HepG2 (cell line): ENCODE measurements around the gene POGK. TPM values are rescaled to one million over a fixed set of nuclear protein-coding genes. Genes with fewer than 3 reads are reported as not detected.

Source experiments
- ATAD3A ChIP-seq: sonication (generic); formaldehyde crosslinking; IDR thresholded peaks from 2 replicates; pipeline ENCODE4 v1.4.0; 2020; ENCODE audit warnings: missing genetic modification reagents
- BHLHE40 ChIP-seq: IDR thresholded peaks from 2 replicates; pipeline ENCODE4 v1.6.1; 2011; ENCODE audit warnings: low read length, improper control_type of control experiment
- CAMTA2 ChIP-seq: sonication (generic); formaldehyde crosslinking; IDR thresholded peaks from 2 replicates; pipeline ENCODE4 v1.4.0; 2020; ENCODE audit warnings: mild to moderate bottlenecking, missing genetic modification reagents, borderline replicate concordance
- MAFF ChIP-seq: IDR thresholded peaks from 2 replicates; pipeline ENCODE4 v1.6.1; 2011; ENCODE audit warnings: low read depth, low read length, improper control_type of control experiment
- MEF2D ChIP-seq: sonication (generic); formaldehyde crosslinking; IDR thresholded peaks from 2 replicates; pipeline ENCODE4 v1.5.1; 2020; ENCODE audit warnings: mild to moderate bottlenecking, missing genetic modification reagents
- MTA3 ChIP-seq: sonication (generic); formaldehyde crosslinking; IDR thresholded peaks from 2 replicates; pipeline ENCODE4 v1.4.0; 2020; ENCODE audit warnings: missing genetic modification reagents
- NBN ChIP-seq: fragments of 450-650 bp; conservative IDR thresholded peaks from 2 replicates; pipeline ENCODE4 v1.6.1; 2017
- PAX8 ChIP-seq: sonication (generic); formaldehyde crosslinking; IDR thresholded peaks from 2 replicates; pipeline ENCODE4 v1.8.0; 2022; ENCODE audit warnings: mild to moderate bottlenecking, missing genetic modification reagents, borderline replicate concordance
- RARA ChIP-seq: IDR thresholded peaks from 2 replicates; pipeline ENCODE4 v1.6.1; 2016; ENCODE audit warnings: missing genetic modification reagents, missing compliant biosample characterization
- ZFAT ChIP-seq: sonication (generic); formaldehyde crosslinking; conservative IDR thresholded peaks from 2 replicates; pipeline ENCODE4 v1.8.1; 2023; ENCODE audit warnings: missing genetic modification reagents, inconsistent platforms
- ZFP1 ChIP-seq: IDR thresholded peaks from 2 replicates; pipeline ENCODE4 v1.6.1; 2016
- ZNF121 ChIP-seq: sonication (generic); formaldehyde crosslinking; IDR thresholded peaks from 2 replicates; pipeline ENCODE4 v1.5.0; 2020; ENCODE audit warnings: mild to moderate bottlenecking, missing genetic modification reagents
- ZNF3 ChIP-seq: IDR thresholded peaks from 2 replicates; pipeline ENCODE4 v1.7.0; 2017; ENCODE audit warnings: inconsistent platforms
- ZNF530 ChIP-seq: sonication (generic); formaldehyde crosslinking; IDR thresholded peaks from 2 replicates; pipeline ENCODE4 v1.5.0; 2020; ENCODE audit warnings: low read depth, mild to moderate bottlenecking, missing genetic modification reagents
- ZNF766 ChIP-seq: sonication (generic); formaldehyde crosslinking; IDR thresholded peaks from 2 replicates; pipeline ENCODE4 v1.5.0; 2020; ENCODE audit warnings: missing genetic modification reagents, borderline replicate concordance
- polyA plus RNA-seq, 8 experiments: library from polyadenylated mRNA; depleted of rRNA in 3 of 8; stranded (reverse) in 7 of 8; unstranded in 1 of 8; fragments of >200 nt; fragmentation: Illumina TruSeq in 4 of 8; extraction: Trizol in 4 of 8; gene quantifications; 2 replicates each; pipeline versions ENCODE4 v1.2.1 to v1.2.3, GENCODE V29; 2011 to 2016; ENCODE audit warnings: low read depth in 4 of 8, missing spikeins in 1 of 8, mixed read lengths in 1 of 8; ENCODE audit not compliant: insufficient read depth in 1 of 8
- total RNA-seq, 5 experiments: library from RNA; depleted of rRNA; stranded (reverse); fragments of >200 nt; fragmentation: Illumina TruSeq; extraction: Trizol; gene quantifications; 2 replicates each; pipeline ENCODE4 v1.2.3, GENCODE V29; 2016; ENCODE audit warnings: low read depth in 1 of 5
- TF ChIP-seq, protein P1 (sequence below): sonication (generic); formaldehyde crosslinking; IDR thresholded peaks from 2 replicates; pipeline ENCODE4 v1.5.1; 2020; ENCODE audit warnings: mild to moderate bottlenecking, missing genetic modification reagents, borderline replicate concordance
- TF ChIP-seq, protein P2 (sequence below): sonication (generic); formaldehyde crosslinking; IDR thresholded peaks from 2 replicates; pipeline ENCODE4 v1.9.0; 2021; ENCODE audit warnings: missing genetic modification reagents, borderline replicate concordance
- TF ChIP-seq, protein P3 (sequence below): IDR thresholded peaks from 2 replicates; pipeline ENCODE4 v1.4.0; 2020; ENCODE audit warnings: mild to moderate bottlenecking, missing genetic modification reagents

POGK gene
- total and polyA plus RNA-seq, 2 of the 13 experiments (the other 11 are each of a cell fraction or from before 2014, with no cell fraction given) = 4.8 to 16.2 TPM

GRCh38 chr1:166838766-166839599 lies at the start of gene POGK (continued):
- TF ChIP-seq, protein P1, sequence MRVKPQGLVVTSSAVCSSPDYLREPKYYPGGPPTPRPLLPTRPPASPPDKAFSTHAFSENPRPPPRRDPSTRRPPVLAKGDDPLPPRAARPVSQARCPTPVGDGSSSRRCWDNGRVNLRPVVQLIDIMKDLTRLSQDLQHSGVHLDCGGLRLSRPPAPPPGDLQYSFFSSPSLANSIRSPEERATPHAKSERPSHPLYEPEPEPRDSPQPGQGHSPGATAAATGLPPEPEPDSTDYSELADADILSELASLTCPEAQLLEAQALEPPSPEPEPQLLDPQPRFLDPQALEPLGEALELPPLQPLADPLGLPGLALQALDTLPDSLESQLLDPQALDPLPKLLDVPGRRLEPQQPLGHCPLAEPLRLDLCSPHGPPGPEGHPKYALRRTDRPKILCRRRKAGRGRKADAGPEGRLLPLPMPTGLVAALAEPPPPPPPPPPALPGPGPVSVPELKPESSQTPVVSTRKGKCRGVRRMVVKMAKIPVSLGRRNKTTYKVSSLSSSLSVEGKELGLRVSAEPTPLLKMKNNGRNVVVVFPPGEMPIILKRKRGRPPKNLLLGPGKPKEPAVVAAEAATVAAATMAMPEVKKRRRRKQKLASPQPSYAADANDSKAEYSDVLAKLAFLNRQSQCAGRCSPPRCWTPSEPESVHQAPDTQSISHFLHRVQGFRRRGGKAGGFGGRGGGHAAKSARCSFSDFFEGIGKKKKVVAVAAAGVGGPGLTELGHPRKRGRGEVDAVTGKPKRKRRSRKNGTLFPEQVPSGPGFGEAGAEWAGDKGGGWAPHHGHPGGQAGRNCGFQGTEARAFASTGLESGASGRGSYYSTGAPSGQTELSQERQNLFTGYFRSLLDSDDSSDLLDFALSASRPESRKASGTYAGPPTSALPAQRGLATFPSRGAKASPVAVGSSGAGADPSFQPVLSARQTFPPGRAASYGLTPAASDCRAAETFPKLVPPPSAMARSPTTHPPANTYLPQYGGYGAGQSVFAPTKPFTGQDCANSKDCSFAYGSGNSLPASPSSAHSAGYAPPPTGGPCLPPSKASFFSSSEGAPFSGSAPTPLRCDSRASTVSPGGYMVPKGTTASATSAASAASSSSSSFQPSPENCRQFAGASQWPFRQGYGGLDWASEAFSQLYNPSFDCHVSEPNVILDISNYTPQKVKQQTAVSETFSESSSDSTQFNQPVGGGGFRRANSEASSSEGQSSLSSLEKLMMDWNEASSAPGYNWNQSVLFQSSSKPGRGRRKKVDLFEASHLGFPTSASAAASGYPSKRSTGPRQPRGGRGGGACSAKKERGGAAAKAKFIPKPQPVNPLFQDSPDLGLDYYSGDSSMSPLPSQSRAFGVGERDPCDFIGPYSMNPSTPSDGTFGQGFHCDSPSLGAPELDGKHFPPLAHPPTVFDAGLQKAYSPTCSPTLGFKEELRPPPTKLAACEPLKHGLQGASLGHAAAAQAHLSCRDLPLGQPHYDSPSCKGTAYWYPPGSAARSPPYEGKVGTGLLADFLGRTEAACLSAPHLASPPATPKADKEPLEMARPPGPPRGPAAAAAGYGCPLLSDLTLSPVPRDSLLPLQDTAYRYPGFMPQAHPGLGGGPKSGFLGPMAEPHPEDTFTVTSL (CRISPR knock-in tag) = peak; percentile 37; the same call in 1 of the 2 replicates
- TF ChIP-seq, protein P2, sequence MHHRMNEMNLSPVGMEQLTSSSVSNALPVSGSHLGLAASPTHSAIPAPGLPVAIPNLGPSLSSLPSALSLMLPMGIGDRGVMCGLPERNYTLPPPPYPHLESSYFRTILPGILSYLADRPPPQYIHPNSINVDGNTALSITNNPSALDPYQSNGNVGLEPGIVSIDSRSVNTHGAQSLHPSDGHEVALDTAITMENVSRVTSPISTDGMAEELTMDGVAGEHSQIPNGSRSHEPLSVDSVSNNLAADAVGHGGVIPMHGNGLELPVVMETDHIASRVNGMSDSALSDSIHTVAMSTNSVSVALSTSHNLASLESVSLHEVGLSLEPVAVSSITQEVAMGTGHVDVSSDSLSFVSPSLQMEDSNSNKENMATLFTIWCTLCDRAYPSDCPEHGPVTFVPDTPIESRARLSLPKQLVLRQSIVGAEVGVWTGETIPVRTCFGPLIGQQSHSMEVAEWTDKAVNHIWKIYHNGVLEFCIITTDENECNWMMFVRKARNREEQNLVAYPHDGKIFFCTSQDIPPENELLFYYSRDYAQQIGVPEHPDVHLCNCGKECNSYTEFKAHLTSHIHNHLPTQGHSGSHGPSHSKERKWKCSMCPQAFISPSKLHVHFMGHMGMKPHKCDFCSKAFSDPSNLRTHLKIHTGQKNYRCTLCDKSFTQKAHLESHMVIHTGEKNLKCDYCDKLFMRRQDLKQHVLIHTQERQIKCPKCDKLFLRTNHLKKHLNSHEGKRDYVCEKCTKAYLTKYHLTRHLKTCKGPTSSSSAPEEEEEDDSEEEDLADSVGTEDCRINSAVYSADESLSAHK (CRISPR knock-in tag) = no peak
- TF ChIP-seq CAMTA2 (CRISPR knock-in tag) (0 out of 2 replicates have a peak, but pooled peaks have one; percentile 33), MEF2D (peak; percentile 62; the same call in 1 of the 2 replicates), ATAD3A (CRISPR knock-in tag) (no peak), ZNF121 (CRISPR knock-in tag) (peak; percentile 95), ZNF530 (CRISPR knock-in tag) (no peak), ZNF766 (CRISPR knock-in tag) (peak; percentile 97), BHLHE40 (peak; percentile 59; the same call in 1 of the 2 replicates), ZNF3 (CRISPR knock-in tag) (no peak; the same call in 1 of the 2 replicates), RARA (CRISPR knock-in tag) (no peak), ZFP1 (CRISPR knock-in tag) (no peak), NBN (no peak), ZFAT (CRISPR knock-in tag) (peak; percentile 82; the same call in 1 of the 2 replicates), MAFF (no peak), PAX8 (0 out of 2 replicates have a peak, but pooled peaks have one; percentile 30), MTA3 (CRISPR knock-in tag) (no peak)
- TF ChIP-seq, protein P3, sequence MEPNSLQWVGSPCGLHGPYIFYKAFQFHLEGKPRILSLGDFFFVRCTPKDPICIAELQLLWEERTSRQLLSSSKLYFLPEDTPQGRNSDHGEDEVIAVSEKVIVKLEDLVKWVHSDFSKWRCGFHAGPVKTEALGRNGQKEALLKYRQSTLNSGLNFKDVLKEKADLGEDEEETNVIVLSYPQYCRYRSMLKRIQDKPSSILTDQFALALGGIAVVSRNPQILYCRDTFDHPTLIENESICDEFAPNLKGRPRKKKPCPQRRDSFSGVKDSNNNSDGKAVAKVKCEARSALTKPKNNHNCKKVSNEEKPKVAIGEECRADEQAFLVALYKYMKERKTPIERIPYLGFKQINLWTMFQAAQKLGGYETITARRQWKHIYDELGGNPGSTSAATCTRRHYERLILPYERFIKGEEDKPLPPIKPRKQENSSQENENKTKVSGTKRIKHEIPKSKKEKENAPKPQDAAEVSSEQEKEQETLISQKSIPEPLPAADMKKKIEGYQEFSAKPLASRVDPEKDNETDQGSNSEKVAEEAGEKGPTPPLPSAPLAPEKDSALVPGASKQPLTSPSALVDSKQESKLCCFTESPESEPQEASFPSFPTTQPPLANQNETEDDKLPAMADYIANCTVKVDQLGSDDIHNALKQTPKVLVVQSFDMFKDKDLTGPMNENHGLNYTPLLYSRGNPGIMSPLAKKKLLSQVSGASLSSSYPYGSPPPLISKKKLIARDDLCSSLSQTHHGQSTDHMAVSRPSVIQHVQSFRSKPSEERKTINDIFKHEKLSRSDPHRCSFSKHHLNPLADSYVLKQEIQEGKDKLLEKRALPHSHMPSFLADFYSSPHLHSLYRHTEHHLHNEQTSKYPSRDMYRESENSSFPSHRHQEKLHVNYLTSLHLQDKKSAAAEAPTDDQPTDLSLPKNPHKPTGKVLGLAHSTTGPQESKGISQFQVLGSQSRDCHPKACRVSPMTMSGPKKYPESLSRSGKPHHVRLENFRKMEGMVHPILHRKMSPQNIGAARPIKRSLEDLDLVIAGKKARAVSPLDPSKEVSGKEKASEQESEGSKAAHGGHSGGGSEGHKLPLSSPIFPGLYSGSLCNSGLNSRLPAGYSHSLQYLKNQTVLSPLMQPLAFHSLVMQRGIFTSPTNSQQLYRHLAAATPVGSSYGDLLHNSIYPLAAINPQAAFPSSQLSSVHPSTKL = 0 out of 2 replicates have a peak, but pooled peaks have one; percentile 59
